GM23338 (cell line): ENCODE data around the gene ARHGEF2. TPM values are rescaled to one million over a fixed set of nuclear protein-coding genes. Genes with fewer than 3 reads are reported as not detected.

ENCODE experiments used
- ATAC-seq: fragments of 200-7000 bp; cut with Tn5 transposase; 3 replicates; pipeline ENCODE4 v1.9.1; 2020
- DNase-seq: peaks from one replicate; pipeline ENCODE4 v3.0.0-alpha.2; 2015; ENCODE audit warnings: low spot score
- H2AFZ ChIP-seq: fragments of 200-600 bp; sonication (generic); 2 replicates; pipeline ENCODE4 v1.8.0; 2016; ENCODE audit warnings: antibody characterized with exemption, mild to moderate bottlenecking, moderate library complexity
- H3F3A ChIP-seq: fragments of 200-600 bp; sonication (generic); replicated peaks from 2 replicates; pipeline ENCODE4 v1.8.0; 2017; ENCODE audit warnings: antibody characterized with exemption, mixed run types, low read depth
- H3K27ac ChIP-seq: fragments of 200-600 bp; sonication (generic); 2 replicates; pipeline ENCODE4 v1.6.1; 2016; ENCODE audit warnings: low read depth
- H3K27me3 ChIP-seq: fragments of 200-600 bp; sonication (generic); 2 replicates; pipeline ENCODE4 v1.8.0; 2016; ENCODE audit warnings: mild to moderate bottlenecking, mixed run types, moderate library complexity; ENCODE audit not compliant: insufficient read depth
- H3K36me3 ChIP-seq: fragments of 200-600 bp; sonication (generic); 2 replicates; pipeline ENCODE4 v1.8.0; 2016; ENCODE audit warnings: mild to moderate bottlenecking; ENCODE audit not compliant: insufficient read depth
- H3K4me1 ChIP-seq: fragments of 200-600 bp; sonication (generic); 2 replicates; pipeline ENCODE4 v1.8.0; 2016; ENCODE audit warnings: mild to moderate bottlenecking, moderate library complexity; ENCODE audit not compliant: insufficient read depth
- H3K4me2 ChIP-seq: fragments of 200-600 bp; sonication (generic); 2 replicates; pipeline ENCODE4 v1.7.1; 2017; ENCODE audit warnings: mixed run types
- H3K4me3 ChIP-seq: fragments of 200-600 bp; sonication (generic); 2 replicates; pipeline ENCODE4 v1.6.1; 2016; ENCODE audit warnings: mixed run types
- H3K79me2 ChIP-seq: fragments of 200-600 bp; sonication (generic); replicated peaks from 2 replicates; pipeline ENCODE4 v1.8.0; 2017; ENCODE audit warnings: mild to moderate bottlenecking; ENCODE audit not compliant: insufficient read depth
- H3K9me2 ChIP-seq: fragments of 200-600 bp; sonication (generic); 2 replicates; pipeline ENCODE4 v1.8.0; 2017; ENCODE audit not compliant: insufficient read depth
- H4K20me1 ChIP-seq: fragments of 200-600 bp; sonication (generic); replicated peaks from 2 replicates; pipeline ENCODE4 v1.8.0; 2017; ENCODE audit warnings: mild to moderate bottlenecking; ENCODE audit not compliant: insufficient read depth
- H3K27ac Mint-ChIP-seq: 2 replicates; pipeline ENCODE4 v1.8.0; 2020; ENCODE audit warnings: inconsistent platforms, mild to moderate bottlenecking, moderate library complexity, mixed read lengths
- H3K27me3 Mint-ChIP-seq: 3 replicates; pipeline ENCODE4 v1.8.0; 2022; ENCODE audit warnings: low read depth, mild to moderate bottlenecking, moderate library complexity, mixed read lengths, inconsistent platforms; ENCODE audit not compliant: insufficient read depth, poor library complexity
- H3K36me3 Mint-ChIP-seq: 3 replicates; pipeline ENCODE4 v1.8.0; 2021; ENCODE audit warnings: low read depth, mild to moderate bottlenecking, inconsistent platforms, moderate library complexity, mixed read lengths
- H3K4me1 Mint-ChIP-seq: 3 replicates; pipeline ENCODE4 v1.8.0; 2020; ENCODE audit warnings: mild to moderate bottlenecking, inconsistent platforms, mixed read lengths
- H3K4me3 Mint-ChIP-seq: 3 replicates; pipeline ENCODE4 v1.8.0; 2021; ENCODE audit warnings: moderate library complexity, mild to moderate bottlenecking, inconsistent platforms, mixed read lengths
- H3K9me3 Mint-ChIP-seq: 3 replicates; pipeline ENCODE4 v1.8.0; 2020; ENCODE audit warnings: moderate library complexity, mild to moderate bottlenecking, inconsistent platforms, mixed read lengths
- CREB1 ChIP-seq: fragments of 250-450 bp; sonication (Bioruptor Pico); IDR thresholded peaks from 2 replicates; pipeline ENCODE4 v1.5.0; 2020; ENCODE audit warnings: low read depth, mild to moderate bottlenecking, moderate library complexity
- CTCF ChIP-seq, 2 experiments: fragments of 200-600 bp in 1 of 2; sonication (generic) in 1 of 2; conservative IDR thresholded peaks; 2 replicates each; pipeline versions ENCODE4 v1.5.1 to v1.6.1; 2016 to 2017; ENCODE audit warnings: antibody characterized with exemption in 2 of 2, low read depth in 2 of 2, mild to moderate bottlenecking in 2 of 2, moderate library complexity in 1 of 2
- EZH2 ChIP-seq: fragments of 200-600 bp; sonication (generic); IDR thresholded peaks from one replicate; pipeline ENCODE4 v1.8.0; 2017; ENCODE audit warnings: antibody characterized with exemption, mild to moderate bottlenecking, low read depth; ENCODE audit not compliant: unreplicated experiment
- EZH2phosphoT487 ChIP-seq: fragments of 200-600 bp; sonication (generic); IDR thresholded peaks from one replicate; pipeline ENCODE4 v1.8.1; 2018; ENCODE audit warnings: antibody characterized with exemption; ENCODE audit not compliant: unreplicated experiment
- JUNB ChIP-seq: IDR thresholded peaks from one replicate; pipeline ENCODE4 v1.6.1; 2016; ENCODE audit warnings: antibody characterized with exemption; ENCODE audit not compliant: unreplicated experiment
- NANOG ChIP-seq: IDR thresholded peaks from 2 replicates; pipeline ENCODE4 v1.6.1; 2016; ENCODE audit warnings: antibody characterized with exemption, borderline replicate concordance
- POLR2AphosphoS5 ChIP-seq: IDR thresholded peaks from 2 replicates; pipeline ENCODE4 v1.6.1; 2016; ENCODE audit warnings: antibody characterized with exemption, low read depth
- REST ChIP-seq: IDR thresholded peaks from one replicate; pipeline ENCODE4 v1.6.1; 2018; ENCODE audit warnings: antibody characterized with exemption; ENCODE audit not compliant: unreplicated experiment
- STAT1 ChIP-seq: IDR thresholded peaks from one replicate; pipeline ENCODE4 v1.6.1; 2016; ENCODE audit warnings: antibody characterized with exemption; ENCODE audit not compliant: unreplicated experiment
- ZNF114 ChIP-seq: fragments of 250-450 bp; sonication (Bioruptor Pico); IDR thresholded peaks from 2 replicates; pipeline ENCODE4 v1.5.0; 2020; ENCODE audit warnings: mild to moderate bottlenecking, moderate library complexity
- ZNF331 ChIP-seq: fragments of 250-450 bp; sonication (Bioruptor Pico); IDR thresholded peaks from 2 replicates; pipeline ENCODE4 v1.5.0; 2020; ENCODE audit warnings: low read depth, mild to moderate bottlenecking, moderate library complexity
- ZNF462 ChIP-seq: fragments of 250-450 bp; sonication (Bioruptor Pico); IDR thresholded peaks from 2 replicates; pipeline ENCODE4 v1.5.0; 2020; ENCODE audit warnings: mild to moderate bottlenecking, moderate library complexity
- polyA plus RNA-seq: library from polyadenylated mRNA; unstranded; fragments of >200 nt; fragmentation: Nextera tagmentation; extraction: Ambion mirVana; gene quantifications from 2 replicates; pipeline ENCODE4 v1.2.1, GENCODE V29; 2016
- total RNA-seq: library from RNA; depleted of rRNA; stranded (reverse); fragments of >200 nt; shearing (Covaris generic); gene quantifications from 2 replicates; pipeline ENCODE4 v1.2.3, GENCODE V29; 2014
- TF ChIP-seq, protein P1 (sequence below): IDR thresholded peaks from 2 replicates; pipeline ENCODE4 v1.6.1; 2016; ENCODE audit warnings: antibody characterized with exemption

ARHGEF2 gene
- total and polyA plus RNA-seq, 2 experiments from 2014 or later, result 23.0 to 87.6 TPM

DNA sequence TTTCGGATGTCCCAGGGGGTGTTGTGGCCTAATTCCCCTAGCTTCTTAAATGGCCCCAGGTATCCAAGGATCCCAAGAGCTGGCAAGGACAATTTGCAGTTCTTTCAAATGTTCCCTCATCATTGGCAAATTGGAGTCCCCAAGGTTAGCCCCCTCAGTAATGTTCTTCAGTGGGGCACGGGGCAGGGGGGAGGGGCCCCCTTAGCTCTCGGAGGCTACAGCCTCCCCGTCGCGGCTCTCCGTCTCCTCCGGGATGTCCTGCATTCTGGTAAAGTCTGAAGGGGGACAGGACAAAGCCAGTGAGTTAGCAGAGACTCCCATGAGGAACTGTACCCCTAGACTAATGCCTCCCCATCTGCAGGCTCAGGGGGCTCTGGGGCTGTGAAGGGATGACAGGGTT lies 30.6 kb downstream of the ARHGEF2 start:
- H3K27ac Mint-ChIP-seq, result no peak overlapping the region
- H3K27me3 Mint-ChIP-seq, result peaks cover 13% of the 10 kb centered on the region
- no peaks in the 10 kb centered on the region for H3K79me2 ChIP-seq
- no peak overlapping the region for H3K27ac ChIP-seq
- H2AFZ ChIP-seq, result no peak overlapping the region
- no peak overlapping the region for H3K4me2 ChIP-seq
- H3K36me3 ChIP-seq, result peaks cover 32% of the 10 kb centered on the region
- no peak for TF ChIP-seq ZNF331 (CRISPR knock-in tag)
- TF ChIP-seq ZNF114, result no peak
- no peak for TF ChIP-seq JUNB
- TF ChIP-seq POLR2AphosphoS5, result no peak
- TF ChIP-seq STAT1, result no peak
- TF ChIP-seq CREB1 (CRISPR knock-in tag), result no peak
- no peak for TF ChIP-seq EZH2phosphoT487
- no peak for TF ChIP-seq CTCF (conservative IDR thresholded peaks at IDR 0.05; ENCODE audit: low read depth in 2 of 2)
- TF ChIP-seq, protein P1, sequence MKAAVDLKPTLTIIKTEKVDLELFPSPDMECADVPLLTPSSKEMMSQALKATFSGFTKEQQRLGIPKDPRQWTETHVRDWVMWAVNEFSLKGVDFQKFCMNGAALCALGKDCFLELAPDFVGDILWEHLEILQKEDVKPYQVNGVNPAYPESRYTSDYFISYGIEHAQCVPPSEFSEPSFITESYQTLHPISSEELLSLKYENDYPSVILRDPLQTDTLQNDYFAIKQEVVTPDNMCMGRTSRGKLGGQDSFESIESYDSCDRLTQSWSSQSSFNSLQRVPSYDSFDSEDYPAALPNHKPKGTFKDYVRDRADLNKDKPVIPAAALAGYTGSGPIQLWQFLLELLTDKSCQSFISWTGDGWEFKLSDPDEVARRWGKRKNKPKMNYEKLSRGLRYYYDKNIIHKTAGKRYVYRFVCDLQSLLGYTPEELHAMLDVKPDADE, result no peak
- no peak for TF ChIP-seq EZH2
- no peak for TF ChIP-seq REST
- no peak for TF ChIP-seq ZNF462 (CRISPR knock-in tag)
- no peak for TF ChIP-seq NANOG
- H3K4me3 ChIP-seq, result no peak overlapping the region
- H3K9me3 Mint-ChIP-seq, result no peaks in the 10 kb centered on the region
- no peaks in the 10 kb centered on the region for H3K27me3 ChIP-seq
- DNase-seq, result no peak
- H3K4me1 ChIP-seq, result peaks cover 14% of the 10 kb centered on the region
- H3K4me3 Mint-ChIP-seq, result no peak overlapping the region
- no peak for ATAC-seq
- peaks cover 58% of the 10 kb centered on the region for H3K36me3 Mint-ChIP-seq
- H4K20me1 ChIP-seq, result peaks cover 11% of the 10 kb centered on the region; the same call in 1 of the 2 replicates
- H3K9me2 ChIP-seq, result no peaks in the 10 kb centered on the region
- peaks cover 31% of the 10 kb centered on the region for H3K4me1 Mint-ChIP-seq
- H3F3A ChIP-seq, result 0 out of 2 replicates have a peak, but pooled peaks cover 8% of the 10 kb centered on the region
